ENCODE results near the gene SMC1B.
"Not testable (repeated sequence)": the region's sequence is repeated elsewhere in the genome, so short reads cannot be mapped to it uniquely, and the experiment has no call there.

The SMC1B gene

DNA sequence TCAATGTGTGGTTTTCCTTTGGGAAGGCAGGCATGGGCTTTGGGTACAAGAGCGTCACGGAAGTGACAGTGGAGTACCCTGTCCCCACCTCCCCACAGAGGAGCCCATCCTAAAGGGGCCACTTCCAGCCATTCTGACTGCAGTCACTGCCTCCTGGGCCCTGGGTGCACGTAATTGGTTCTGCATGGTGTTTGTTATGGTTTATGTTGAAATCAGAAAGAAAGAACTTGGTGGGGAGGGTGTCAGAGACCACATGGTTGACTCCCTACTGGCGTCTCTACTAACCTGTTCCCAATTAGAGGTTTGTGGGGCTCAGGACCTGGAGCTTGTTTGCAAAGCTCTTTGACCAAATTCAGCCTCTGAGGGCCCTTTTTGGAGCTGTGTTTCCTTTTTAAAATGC is 40.9 kb upstream of the SMC1B start:
- no peak overlapping the region for H3K27ac ChIP-seq (ENCODE audit: low read depth, low read length)
- H3K9me3 ChIP-seq (ENCODE audit: control insufficient read depth in 1 of 2, low read length in 2 of 2), result no peaks in the 10 kb centered on the region
- H3K4me1 ChIP-seq (ENCODE audit: control insufficient read depth in 1 of 2, insufficient read depth in 2 of 2, low read length in 2 of 2), result no peaks in the 10 kb centered on the region
- H3K36me3 ChIP-seq (ENCODE audit: control insufficient read depth in 1 of 2, insufficient read depth in 2 of 2, low read length in 2 of 2), result no peaks in the 10 kb centered on the region
- no peaks in the 10 kb centered on the region for H3K27me3 ChIP-seq (ENCODE audit: control insufficient read depth in 1 of 2, insufficient read depth in 2 of 2, low read length in 2 of 2)
- no peak overlapping the region for H3K9ac ChIP-seq (ENCODE audit: low read depth in 1 of 2, low read length in 2 of 2)
- H3K4me3 ChIP-seq (ENCODE audit: low read depth in 1 of 2, low read length in 2 of 2), result no peak overlapping the region

DNA sequence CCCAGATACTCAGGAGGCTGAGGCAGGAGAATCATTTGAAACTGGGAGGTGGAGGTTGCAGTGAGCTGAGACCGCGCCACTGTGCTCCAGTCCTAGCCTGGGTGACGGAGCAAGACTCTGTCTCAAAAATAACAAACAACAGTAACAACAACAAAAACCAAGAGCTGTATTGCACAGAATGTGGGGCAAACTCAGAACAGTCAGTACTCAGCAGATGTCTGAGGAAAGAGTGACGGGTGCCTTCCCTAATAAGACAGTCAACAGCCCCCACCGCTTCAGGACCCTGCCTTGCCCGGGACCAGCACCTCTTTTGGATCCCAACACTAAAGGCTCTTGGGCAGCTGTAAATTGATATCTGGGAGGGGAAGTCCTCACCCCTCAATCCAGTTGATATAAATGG is 40.4 kb upstream of the SMC1B start:
- H3K4me3 ChIP-seq (ENCODE audit: low read depth in 1 of 2, low read length in 2 of 2), result no peak overlapping the region
- no peak overlapping the region for H3K27ac ChIP-seq (ENCODE audit: low read depth, low read length)
- no peak overlapping the region for H3K9ac ChIP-seq (ENCODE audit: low read depth in 1 of 2, low read length in 2 of 2)
- no peaks in the 10 kb centered on the region for H3K9me3 ChIP-seq (ENCODE audit: control insufficient read depth in 1 of 2, low read length in 2 of 2)
- H3K36me3 ChIP-seq (ENCODE audit: control insufficient read depth in 1 of 2, insufficient read depth in 2 of 2, low read length in 2 of 2), result no peaks in the 10 kb centered on the region
- H3K4me1 ChIP-seq (ENCODE audit: control insufficient read depth in 1 of 2, insufficient read depth in 2 of 2, low read length in 2 of 2), result no peaks in the 10 kb centered on the region
- no peaks in the 10 kb centered on the region for H3K27me3 ChIP-seq (ENCODE audit: control insufficient read depth in 1 of 2, insufficient read depth in 2 of 2, low read length in 2 of 2)

DNA sequence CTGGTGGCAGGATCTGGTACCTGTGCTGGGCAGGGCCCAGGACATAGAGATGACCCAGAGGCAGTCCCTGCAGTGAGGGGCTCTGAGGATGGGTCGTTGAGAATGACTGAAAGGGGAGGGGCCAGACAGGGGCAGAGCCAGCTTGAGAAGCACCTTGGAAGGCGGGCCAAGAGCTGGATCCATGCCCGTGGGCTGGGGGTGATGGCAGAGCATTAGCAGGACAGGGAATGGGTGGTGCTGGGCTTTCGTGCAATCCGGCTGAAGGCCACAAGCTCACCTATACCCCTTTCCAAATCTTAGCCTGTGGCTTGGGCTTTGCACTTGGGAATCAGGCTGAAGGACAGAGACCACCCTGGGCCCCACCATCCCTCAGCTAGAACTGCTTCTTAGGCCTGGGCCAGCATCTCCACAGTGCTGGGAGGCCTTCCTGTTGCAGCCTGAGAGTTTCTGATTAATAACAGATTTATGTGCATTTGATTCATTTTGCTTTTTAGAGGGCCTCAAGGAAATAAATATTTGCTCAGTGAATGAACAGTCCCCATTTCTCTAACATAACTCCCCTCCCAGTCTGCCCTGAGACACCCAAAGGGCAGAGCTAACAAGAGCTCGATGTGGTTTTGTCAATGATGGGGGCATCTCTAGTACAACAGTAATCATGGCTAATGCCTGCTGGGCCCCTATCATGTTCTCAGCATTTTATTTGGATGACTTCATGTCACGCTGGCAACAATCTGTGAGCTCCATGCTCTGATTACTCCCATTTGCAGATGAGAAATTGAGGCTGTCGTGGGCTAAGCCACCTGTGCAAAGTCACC is 39.4 kb upstream of the SMC1B start:
- Histone ChIP-seq H3K4me3 (ENCODE audit: low read depth in 1 of 2, low read length in 2 of 2) (no peak overlapping the region), H3K9me3 (ENCODE audit: control insufficient read depth in 1 of 2, low read length in 2 of 2) (no peaks in the 10 kb centered on the region), H3K9ac (ENCODE audit: low read depth in 1 of 2, low read length in 2 of 2) (no peak overlapping the region), H3K27ac (ENCODE audit: low read depth, low read length) (no peak overlapping the region), H3K4me1 (ENCODE audit: control insufficient read depth in 1 of 2, insufficient read depth in 2 of 2, low read length in 2 of 2) (no peaks in the 10 kb centered on the region), H3K27me3 (ENCODE audit: control insufficient read depth in 1 of 2, insufficient read depth in 2 of 2, low read length in 2 of 2) (no peaks in the 10 kb centered on the region), H3K36me3 (ENCODE audit: control insufficient read depth in 1 of 2, insufficient read depth in 2 of 2, low read length in 2 of 2) (no peaks in the 10 kb centered on the region)

DNA sequence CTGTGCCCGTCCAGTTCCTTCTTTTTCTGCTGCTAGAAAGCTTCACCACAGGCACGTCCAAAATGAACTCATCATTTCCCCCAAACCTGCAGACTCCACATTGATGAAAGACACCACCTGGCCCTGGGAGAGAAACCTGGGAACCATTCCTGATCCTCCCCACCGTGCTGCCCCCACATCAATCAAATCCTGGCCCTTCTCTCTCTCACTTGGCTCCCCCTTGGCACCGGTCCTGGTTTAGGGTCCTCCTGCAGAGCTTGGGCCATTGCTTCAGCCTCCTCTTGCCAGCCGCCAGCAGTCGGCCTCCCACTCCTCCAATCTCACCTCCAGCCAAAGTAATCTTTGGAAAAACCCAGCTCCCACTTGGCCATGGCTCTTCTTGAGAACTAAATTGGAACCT is 38.6 kb upstream of the SMC1B start:
- H3K27ac ChIP-seq (ENCODE audit: low read depth, low read length), result no peak overlapping the region
- no peaks in the 10 kb centered on the region for H3K4me1 ChIP-seq (ENCODE audit: control insufficient read depth in 1 of 2, insufficient read depth in 2 of 2, low read length in 2 of 2)
- H3K9ac ChIP-seq (ENCODE audit: low read depth in 1 of 2, low read length in 2 of 2), result no peak overlapping the region

DNA sequence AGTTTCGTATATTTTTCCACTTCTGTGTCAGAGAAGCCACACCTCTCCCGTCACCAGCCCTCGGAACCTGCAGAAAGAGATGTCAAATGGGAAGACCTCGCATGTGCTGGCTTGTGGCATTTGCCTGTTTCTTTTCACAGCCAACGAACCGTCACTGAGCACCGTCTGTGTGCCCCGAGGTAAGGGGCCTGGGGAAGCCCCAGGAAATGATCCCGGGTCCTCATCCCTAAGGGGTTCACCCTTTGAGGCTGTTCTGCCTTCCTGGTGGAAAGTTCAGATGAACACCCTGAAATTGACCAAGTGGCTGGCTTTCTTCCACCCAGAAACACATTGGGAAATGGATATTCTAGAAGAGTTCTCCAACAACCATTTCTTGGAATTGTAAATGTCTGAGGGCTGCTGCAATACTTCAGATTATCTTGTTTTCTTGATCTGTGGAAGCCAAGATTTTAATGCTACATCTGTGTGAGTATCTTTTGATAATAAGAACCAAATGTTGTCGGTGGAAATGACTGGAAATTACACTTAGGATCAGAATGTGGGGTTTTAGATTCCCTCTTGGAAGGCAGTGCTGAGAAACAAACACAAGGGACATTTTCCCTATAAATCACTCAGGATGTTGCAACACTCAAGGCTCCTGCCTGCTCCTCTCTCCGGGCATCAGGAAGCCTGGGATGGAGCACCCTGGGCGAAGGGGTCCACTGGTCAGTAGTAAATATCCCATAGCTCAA is 37.7 kb upstream of the SMC1B start:
- no peak overlapping the region for H3K27ac ChIP-seq (ENCODE audit: low read depth, low read length)
- H3K4me1 ChIP-seq (ENCODE audit: control insufficient read depth in 1 of 2, insufficient read depth in 2 of 2, low read length in 2 of 2), result no peaks in the 10 kb centered on the region

More for the DNA sequence above, 38.6 kb upstream of the SMC1B start:
- Histone ChIP-seq H3K27me3 (ENCODE audit: control insufficient read depth in 1 of 2, insufficient read depth in 2 of 2, low read length in 2 of 2) (no peaks in the 10 kb centered on the region), H3K36me3 (ENCODE audit: control insufficient read depth in 1 of 2, insufficient read depth in 2 of 2, low read length in 2 of 2) (no peaks in the 10 kb centered on the region), H3K9me3 (ENCODE audit: control insufficient read depth in 1 of 2, low read length in 2 of 2) (no peaks in the 10 kb centered on the region), H3K4me3 (ENCODE audit: low read depth in 1 of 2, low read length in 2 of 2) (no peak overlapping the region)

DNA sequence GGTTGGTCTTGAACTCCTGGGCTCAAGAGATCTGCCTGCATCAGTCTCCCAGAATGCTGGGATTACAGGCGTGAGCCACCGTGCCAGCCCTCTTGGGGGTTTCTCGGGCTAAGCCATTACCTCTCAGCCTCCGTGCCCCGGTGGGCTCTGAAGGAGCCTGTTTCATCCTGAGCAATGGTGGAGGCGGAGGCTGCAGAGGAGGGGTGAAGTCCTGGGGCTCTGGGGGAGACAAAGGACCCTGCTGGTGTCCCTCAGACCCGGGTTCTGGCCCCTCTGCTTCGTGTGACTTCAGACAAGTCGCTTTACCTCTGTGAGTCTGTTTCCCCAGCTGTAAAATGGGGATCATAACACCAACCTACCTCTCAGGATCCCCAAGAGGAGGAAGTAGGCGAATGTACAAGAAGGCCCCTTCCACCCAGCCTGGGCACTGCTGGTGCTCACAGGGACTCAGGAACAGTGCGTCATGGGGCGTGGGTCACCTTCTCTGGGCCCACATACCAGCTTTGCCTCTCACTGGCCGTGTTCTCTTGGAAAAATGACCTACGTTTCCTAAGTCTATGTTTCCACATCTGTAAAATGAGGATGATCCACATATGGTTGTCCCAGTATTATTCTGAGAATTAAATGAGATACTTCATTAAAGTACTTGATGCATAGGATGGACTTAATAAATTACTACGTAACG is 36.8 kb upstream of the SMC1B start:
- Histone ChIP-seq H3K9me3 (ENCODE audit: control insufficient read depth in 1 of 2, low read length in 2 of 2) (no peaks in the 10 kb centered on the region), H3K4me1 (ENCODE audit: control insufficient read depth in 1 of 2, insufficient read depth in 2 of 2, low read length in 2 of 2) (no peaks in the 10 kb centered on the region), H3K9ac (ENCODE audit: low read depth in 1 of 2, low read length in 2 of 2) (no peak overlapping the region), H3K36me3 (ENCODE audit: control insufficient read depth in 1 of 2, insufficient read depth in 2 of 2, low read length in 2 of 2) (no peaks in the 10 kb centered on the region), H3K4me3 (ENCODE audit: low read depth in 1 of 2, low read length in 2 of 2) (no peak overlapping the region), H3K27me3 (ENCODE audit: control insufficient read depth in 1 of 2, insufficient read depth in 2 of 2, low read length in 2 of 2) (no peaks in the 10 kb centered on the region), H3K27ac (ENCODE audit: low read depth, low read length) (no peak overlapping the region)

More for the DNA sequence above, 37.7 kb upstream of the SMC1B start:
- Histone ChIP-seq H3K9ac (ENCODE audit: low read depth in 1 of 2, low read length in 2 of 2) (no peak overlapping the region), H3K9me3 (ENCODE audit: control insufficient read depth in 1 of 2, low read length in 2 of 2) (no peaks in the 10 kb centered on the region), H3K36me3 (ENCODE audit: control insufficient read depth in 1 of 2, insufficient read depth in 2 of 2, low read length in 2 of 2) (no peaks in the 10 kb centered on the region), H3K4me3 (ENCODE audit: low read depth in 1 of 2, low read length in 2 of 2) (no peak overlapping the region), H3K27me3 (ENCODE audit: control insufficient read depth in 1 of 2, insufficient read depth in 2 of 2, low read length in 2 of 2) (no peaks in the 10 kb centered on the region)

DNA sequence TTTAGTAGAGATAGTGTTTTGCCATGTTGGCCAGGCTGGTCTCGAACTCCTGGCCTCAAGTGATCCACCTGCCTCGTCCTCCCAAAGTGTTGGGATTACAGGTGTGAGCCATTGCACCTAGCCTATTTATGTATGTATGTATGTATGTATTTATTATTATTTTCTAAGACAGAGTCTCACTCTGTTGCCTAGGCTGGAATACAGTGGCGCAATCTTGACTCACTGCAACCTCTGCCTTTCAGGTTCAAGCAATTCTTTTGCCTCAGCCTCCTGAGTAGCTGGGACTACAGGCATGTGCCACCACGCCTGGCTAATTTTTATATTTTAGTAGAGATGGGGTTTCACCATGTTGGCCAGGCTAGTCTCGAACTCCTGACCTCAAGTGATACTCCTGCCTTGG is 36.0 kb upstream of the SMC1B start:
- not testable (repeated sequence) for H3K36me3 ChIP-seq (ENCODE audit: control insufficient read depth in 1 of 2, insufficient read depth in 2 of 2, low read length in 2 of 2); H3K4me3 ChIP-seq (ENCODE audit: low read depth in 1 of 2, low read length in 2 of 2); H3K4me1 ChIP-seq (ENCODE audit: control insufficient read depth in 1 of 2, insufficient read depth in 2 of 2, low read length in 2 of 2); H3K9ac ChIP-seq (ENCODE audit: low read depth in 1 of 2, low read length in 2 of 2); H3K9me3 ChIP-seq (ENCODE audit: control insufficient read depth in 1 of 2, low read length in 2 of 2); H3K27ac ChIP-seq (ENCODE audit: low read depth, low read length); H3K27me3 ChIP-seq (ENCODE audit: control insufficient read depth in 1 of 2, insufficient read depth in 2 of 2, low read length in 2 of 2)

DNA sequence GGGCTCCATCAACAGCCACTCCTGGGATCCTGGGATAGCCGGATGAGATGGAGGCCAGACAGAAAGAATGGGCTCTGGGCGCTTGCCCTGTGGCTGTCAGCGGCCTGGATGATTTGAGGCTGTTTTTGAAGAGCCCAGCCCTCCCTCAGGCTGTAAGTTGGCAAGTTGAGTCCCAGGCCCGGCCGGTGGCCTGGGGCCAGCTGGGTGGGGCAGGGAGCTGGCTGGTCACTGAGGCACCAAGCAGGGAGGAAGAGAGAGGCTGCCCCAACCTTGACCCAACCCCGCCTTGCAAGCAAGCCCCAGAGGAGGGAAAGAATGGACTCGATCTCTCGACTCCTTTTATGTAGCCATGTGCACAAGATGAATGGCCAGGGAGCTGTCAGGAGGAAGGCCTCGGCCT is 35.0 kb upstream of the SMC1B start:
- H3K4me3 ChIP-seq (ENCODE audit: low read depth in 1 of 2, low read length in 2 of 2), result no peak overlapping the region
- H3K4me1 ChIP-seq (ENCODE audit: control insufficient read depth in 1 of 2, insufficient read depth in 2 of 2, low read length in 2 of 2), result no peaks in the 10 kb centered on the region
- no peak overlapping the region for H3K27ac ChIP-seq (ENCODE audit: low read depth, low read length)
- no peak overlapping the region for H3K9ac ChIP-seq (ENCODE audit: low read depth in 1 of 2, low read length in 2 of 2)
- no peaks in the 10 kb centered on the region for H3K27me3 ChIP-seq (ENCODE audit: control insufficient read depth in 1 of 2, insufficient read depth in 2 of 2, low read length in 2 of 2)
- no peaks in the 10 kb centered on the region for H3K36me3 ChIP-seq (ENCODE audit: control insufficient read depth in 1 of 2, insufficient read depth in 2 of 2, low read length in 2 of 2)
- H3K9me3 ChIP-seq (ENCODE audit: control insufficient read depth in 1 of 2, low read length in 2 of 2), result no peaks in the 10 kb centered on the region

DNA sequence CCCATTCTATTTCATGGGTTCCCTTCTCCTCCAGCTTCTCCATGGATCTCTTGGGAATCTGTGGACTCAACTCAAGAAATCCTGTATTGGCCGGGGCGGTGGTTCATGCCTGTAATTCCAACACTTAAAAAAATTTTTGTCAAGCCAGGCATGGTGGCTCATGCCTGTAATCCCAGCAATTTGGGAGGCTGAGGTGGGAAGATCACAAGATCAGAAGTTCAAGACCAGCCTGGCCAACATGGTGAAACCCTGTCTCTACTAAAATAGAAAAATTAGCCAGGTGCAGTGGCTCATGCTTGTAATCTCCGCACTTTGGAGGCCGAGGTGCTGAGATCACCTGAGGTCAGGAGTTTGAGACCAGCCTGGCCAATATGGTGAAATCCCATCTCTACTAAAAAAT is 34.2 kb upstream of the SMC1B start:
- H3K27ac ChIP-seq (ENCODE audit: low read depth, low read length); H3K36me3 ChIP-seq (ENCODE audit: control insufficient read depth in 1 of 2, insufficient read depth in 2 of 2, low read length in 2 of 2); H3K4me1 ChIP-seq (ENCODE audit: control insufficient read depth in 1 of 2, insufficient read depth in 2 of 2, low read length in 2 of 2); H3K4me3 ChIP-seq (ENCODE audit: low read depth in 1 of 2, low read length in 2 of 2); H3K27me3 ChIP-seq (ENCODE audit: control insufficient read depth in 1 of 2, insufficient read depth in 2 of 2, low read length in 2 of 2); H3K9ac ChIP-seq (ENCODE audit: low read depth in 1 of 2, low read length in 2 of 2); H3K9me3 ChIP-seq (ENCODE audit: control insufficient read depth in 1 of 2, low read length in 2 of 2): not testable (repeated sequence)

DNA sequence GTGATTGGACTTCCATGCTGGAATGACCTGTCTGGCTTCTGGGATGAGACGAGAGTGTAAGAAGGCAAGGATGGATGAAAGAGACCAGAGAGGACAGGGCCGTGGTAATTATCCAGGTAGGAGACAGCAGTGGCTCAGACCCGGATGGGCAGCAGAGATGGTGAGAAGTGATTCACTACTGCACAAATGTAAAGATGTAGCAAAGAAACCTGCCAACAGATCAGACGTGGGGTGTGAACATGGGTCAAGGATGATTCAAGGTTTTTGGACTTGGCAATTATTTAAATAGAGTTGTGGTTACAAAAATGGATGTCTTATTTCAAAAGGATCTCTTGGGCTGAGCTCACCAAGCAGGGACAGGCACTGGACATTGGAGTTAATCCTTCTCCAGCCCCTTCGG is 32.8 kb upstream of the SMC1B start:
- Histone ChIP-seq H3K4me3 (ENCODE audit: low read depth in 1 of 2, low read length in 2 of 2) (no peak overlapping the region), H3K9me3 (ENCODE audit: control insufficient read depth in 1 of 2, low read length in 2 of 2) (no peaks in the 10 kb centered on the region), H3K4me1 (ENCODE audit: control insufficient read depth in 1 of 2, insufficient read depth in 2 of 2, low read length in 2 of 2) (no peaks in the 10 kb centered on the region), H3K36me3 (ENCODE audit: control insufficient read depth in 1 of 2, insufficient read depth in 2 of 2, low read length in 2 of 2) (no peaks in the 10 kb centered on the region), H3K27ac (ENCODE audit: low read depth, low read length) (no peak overlapping the region), H3K27me3 (ENCODE audit: control insufficient read depth in 1 of 2, insufficient read depth in 2 of 2, low read length in 2 of 2) (no peaks in the 10 kb centered on the region), H3K9ac (ENCODE audit: low read depth in 1 of 2, low read length in 2 of 2) (no peak overlapping the region)
